ENCODE measurements around the gene RRP1B. TPM values are rescaled to one million over a fixed set of nuclear protein-coding genes. Genes with fewer than 3 reads are reported as not detected.

Gene RRP1B
- total and polyA plus RNA-seq, 2 donors (not counting 1 experiment from before 2014, with no cell fraction given): 6.0 to 22.4 TPM

DNA sequence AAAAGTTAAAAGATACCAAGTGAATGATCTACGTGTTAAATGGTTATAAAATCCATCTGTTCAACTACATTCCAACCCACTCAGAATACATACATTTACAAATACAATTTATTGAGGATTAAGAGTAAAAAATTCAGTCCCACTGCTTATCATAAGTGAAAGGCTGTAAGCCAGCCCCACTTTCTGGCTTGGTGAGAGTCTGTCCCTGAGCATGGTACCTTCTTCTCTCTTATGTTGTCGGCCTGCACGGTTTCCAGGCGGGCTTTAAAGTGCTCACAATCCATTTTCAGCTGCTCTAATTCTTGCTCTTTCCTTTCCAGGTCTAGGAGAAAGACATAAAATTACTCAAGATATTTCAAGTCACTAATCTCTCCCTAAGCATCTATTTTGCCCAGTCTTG, 15.3 kb upstream of the RRP1B start:
- POLR2A ChIA-PET: no interaction called here

DNA sequence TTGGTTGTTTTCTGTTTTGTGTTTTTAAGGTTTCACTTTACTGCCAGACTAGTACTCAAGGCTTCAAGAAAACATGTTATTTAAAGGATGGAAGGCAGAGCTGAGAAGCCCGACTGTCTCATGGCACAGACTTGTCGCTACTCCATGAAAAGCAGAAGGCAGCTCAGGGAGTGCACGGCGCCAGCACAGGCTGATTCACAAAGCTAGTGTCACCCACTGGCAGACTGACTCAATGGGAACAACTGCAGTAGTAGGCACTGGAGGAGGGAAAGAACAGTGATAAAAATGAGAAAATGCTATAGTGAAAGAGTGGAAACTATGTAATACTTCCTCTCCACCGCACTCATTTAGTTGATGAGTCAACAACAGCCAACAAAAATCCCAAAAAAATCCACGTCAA, 14.8 kb upstream of the RRP1B start:
- ATAC-seq (ENCODE audit: low read depth) (no peak), DNase-seq (no peak)
- Histone ChIP-seq H3K27ac (ENCODE audit: low read length in 2 of 2) (no peak overlapping the region), H3K4me2 (replicated peaks; ENCODE audit: low read depth, low read length, poor library complexity, severe bottlenecking) (no peak overlapping the region), H3K27me3 (replicated peaks in 1 of 4; ENCODE audit: control extremely low read depth in 1 of 4, control insufficient read depth in 3 of 4, insufficient read depth in 4 of 4, low read length in 3 of 4) (no peaks in the 10 kb centered on the region), H3K36me3 (replicated peaks in 1 of 2; ENCODE audit: control extremely low read depth in 1 of 2, control insufficient read depth in 1 of 2, extremely low read depth in 1 of 2, insufficient read depth in 2 of 2, low read length in 1 of 2) (no peaks in the 10 kb centered on the region), H4K20me1 (ENCODE audit: control insufficient read depth, insufficient read depth, low read length, poor library complexity, severe bottlenecking) (no peaks in the 10 kb centered on the region), H3K79me2 (ENCODE audit: control insufficient read depth, insufficient read depth, low read length) (no peaks in the 10 kb centered on the region), H2AFZ (ENCODE audit: insufficient read depth, low read depth, low read length, poor library complexity, severe bottlenecking) (no peak overlapping the region), H3K9me3 (ENCODE audit: control extremely low read depth in 1 of 3, control insufficient read depth in 2 of 3, insufficient read depth in 1 of 3, low read length in 2 of 3) (no peaks in the 10 kb centered on the region), H3K4me3 (ENCODE audit: control extremely low read depth in 1 of 5, extremely low read depth in 1 of 5, insufficient read depth in 1 of 5, low read depth in 2 of 5, low read length in 4 of 5) (no peak overlapping the region), H3K4me1 (ENCODE audit: control insufficient read depth in 2 of 2, insufficient read depth in 2 of 2, low read length in 2 of 2) (peaks cover 13 to 14% of the 10 kb centered on the region in 2 donors), H3K9ac (ENCODE audit: low read length) (no peak overlapping the region)
- Mint-ChIP-seq H3K27ac (no peak overlapping the region), H3K27me3 (peaks cover 8% of the 10 kb centered on the region), H3K9me3 (ENCODE audit: insufficient read depth) (no peaks in the 10 kb centered on the region), H3K4me1 (peaks cover 17% of the 10 kb centered on the region), H3K4me3 (no peak overlapping the region)
- intact Hi-C loops (cut with micrococcal nuclease): no loop called here
- CTCF ChIA-PET: interaction anchor here (1.1 to 3.0 kb wide), 6 partner anchors 24 to 1052 kb away, joined by 3 to 23 read pairs (median 4); no protein-coding TSS in a partner anchor
- POLR2A ChIA-PET: no interaction called here
- TF ChIP-seq EZH2 (IDR thresholded peaks at IDR 0.05; ENCODE audit: borderline replicate concordance, insufficient read depth, low read depth, low read length, poor library complexity, severe bottlenecking): no peak
- no peak for TF ChIP-seq CTCF (IDR thresholded peaks at IDR 0.05)
- WGBS (ENCODE audit: insufficient coverage): 83% methylated on average over 4 of the region's 6 CpGs

More for the DNA sequence above, 15.3 kb upstream of the RRP1B start:
- DNase-seq (no peak), ATAC-seq (ENCODE audit: low read depth) (no peak)
- Mint-ChIP-seq H3K4me3 (no peak overlapping the region), H3K9me3 (ENCODE audit: insufficient read depth) (no peaks in the 10 kb centered on the region), H3K27me3 (peaks cover 8% of the 10 kb centered on the region), H3K27ac (no peak overlapping the region), H3K4me1 (peaks cover 17% of the 10 kb centered on the region)
- Histone ChIP-seq H2AFZ (ENCODE audit: insufficient read depth, low read depth, low read length, poor library complexity, severe bottlenecking) (no peak overlapping the region), H4K20me1 (ENCODE audit: control insufficient read depth, insufficient read depth, low read length, poor library complexity, severe bottlenecking) (no peaks in the 10 kb centered on the region), H3K27me3 (replicated peaks in 1 of 4; ENCODE audit: control extremely low read depth in 1 of 4, control insufficient read depth in 3 of 4, insufficient read depth in 4 of 4, low read length in 3 of 4) (no peaks in the 10 kb centered on the region), H3K9me3 (ENCODE audit: control extremely low read depth in 1 of 3, control insufficient read depth in 2 of 3, insufficient read depth in 1 of 3, low read length in 2 of 3) (no peaks in the 10 kb centered on the region), H3K4me2 (replicated peaks; ENCODE audit: low read depth, low read length, poor library complexity, severe bottlenecking) (no peak overlapping the region), H3K9ac (ENCODE audit: low read length) (no peak overlapping the region), H3K4me1 (ENCODE audit: control insufficient read depth in 2 of 2, insufficient read depth in 2 of 2, low read length in 2 of 2) (peaks cover 13 to 14% of the 10 kb centered on the region in 2 donors), H3K79me2 (ENCODE audit: control insufficient read depth, insufficient read depth, low read length) (no peaks in the 10 kb centered on the region), H3K27ac (ENCODE audit: low read length in 2 of 2) (no peak overlapping the region), H3K4me3 (ENCODE audit: control extremely low read depth in 1 of 5, extremely low read depth in 1 of 5, insufficient read depth in 1 of 5, low read depth in 2 of 5, low read length in 4 of 5) (no peak overlapping the region), H3K36me3 (replicated peaks in 1 of 2; ENCODE audit: control extremely low read depth in 1 of 2, control insufficient read depth in 1 of 2, extremely low read depth in 1 of 2, insufficient read depth in 2 of 2, low read length in 1 of 2) (no peaks in the 10 kb centered on the region)
- WGBS (ENCODE audit: insufficient coverage): no CpG with 5 or more reads among the region's 4 CpGs
- intact Hi-C loops (cut with micrococcal nuclease): no loop called here
- TF ChIP-seq EZH2 (IDR thresholded peaks at IDR 0.05; ENCODE audit: borderline replicate concordance, insufficient read depth, low read depth, low read length, poor library complexity, severe bottlenecking) (no peak), CTCF (IDR thresholded peaks at IDR 0.05) (no peak)
- CTCF ChIA-PET: interaction anchor here (3.0 kb wide), 1 partner anchor 23 kb away, joined by 10 read pairs; no protein-coding TSS in a partner anchor

Measured in B cell (primary cell).